HCT116 (cell line): ENCODE results near the gene LINC00237. TPM values are rescaled to one million over a fixed set of nuclear protein-coding genes. Genes with fewer than 3 reads are reported as not detected.

ENCODE experiments used
- ATAC-seq: fragments of 200-7000 bp; cut with Tn5 transposase; 2 replicates; pipeline ENCODE4 v1.9.1; 2020; ENCODE audit warnings: mild to moderate bottlenecking, moderate library complexity
- BruUV-seq: library from RNA; stranded (reverse); fragments of 400-500 nt; replicated peaks from 2 replicates; lab custom pipeline; 2021; lab: Mats Ljungman, UMichigan
- CTCF ChIA-PET: fragments of 300-600 bp; sonication (Branson Sonifier 250); formaldehyde crosslinking; loops from one replicate; lab custom pipeline; 2021; ENCODE audit warnings: antibody characterized with exemption; lab: Charles Lee
- POLR2A ChIA-PET: fragments of 300-600, 350-600 bp; sonication (Branson Sonifier 250); formaldehyde crosslinking; loops from one replicate; lab custom pipeline; 2021; ENCODE audit warnings: antibody characterized with exemption; lab: Charles Lee
- RAD21 ChIA-PET, 2 experiments: fragments of 300-600 bp; sonication (Branson Sonifier 250); formaldehyde crosslinking; loops; one replicate each; lab custom pipeline; 2023; ENCODE audit warnings: low total read pairs in 2 of 2; ENCODE audit not compliant: uncharacterized antibody in 2 of 2, unreplicated experiment in 2 of 2, low non-redundant PET in 1 of 2; lab: Charles Lee
- DNase-seq: peaks from one replicate; pipeline ENCODE4 v3.0.0-alpha.2; 2010; ENCODE audit warnings: low read depth, low spot score
- H2AFZ ChIP-seq: fragments of 200-600 bp; shearing (Covaris generic), sonication (generic); 2 replicates; pipeline ENCODE4 v1.6.1; 2017; ENCODE audit warnings: low read depth, mixed run types, mixed read lengths, antibody characterized with exemption, low read length; ENCODE audit not compliant: poor library complexity, severe bottlenecking
- H3K27ac ChIP-seq: 2 replicates; pipeline ENCODE4 v1.5.1; 2012; ENCODE audit warnings: low read depth, low read length
- H3K27me3 ChIP-seq: fragments of 200-600 bp; sonication (generic); 2 replicates; pipeline ENCODE4 v1.6.1; 2016; ENCODE audit warnings: mixed run types, low read length, mixed read lengths; ENCODE audit not compliant: insufficient read depth
- H3K36me3 ChIP-seq, 2 experiments: fragments of 200-500 bp in 1 of 2; fragments of 200-600 bp in 1 of 2; sonication (Bioruptor generic) in 1 of 2; sonication (generic) in 1 of 2; 2 replicates each; pipeline versions ENCODE4 v1.5.1 to v1.6.1; 2014 to 2016; ENCODE audit warnings: low read length in 2 of 2, inconsistent platforms in 1 of 2, mixed read lengths in 1 of 2, mixed run types in 1 of 2; ENCODE audit not compliant: insufficient read depth in 2 of 2, control insufficient read depth in 1 of 2
- H3K4me1 ChIP-seq, 2 experiments: fragments of 200-600 bp in 1 of 2; sonication (generic) in 1 of 2; 2 replicates each; pipeline versions ENCODE4 v1.5.1 to v1.6.1; 2012 to 2017; ENCODE audit warnings: low read length in 2 of 2, inconsistent platforms in 1 of 2, mild to moderate bottlenecking in 1 of 2, mixed read lengths in 1 of 2, mixed run types in 1 of 2, moderate library complexity in 1 of 2; ENCODE audit not compliant: insufficient read depth in 2 of 2, control insufficient read depth in 1 of 2
- H3K4me2 ChIP-seq: fragments of 200-600 bp; sonication (generic); 2 replicates; pipeline ENCODE4 v1.6.1; 2017; ENCODE audit warnings: mixed run types, low read length, mixed read lengths
- H3K4me3 ChIP-seq, 2 experiments: fragments of 200-600 bp in 1 of 2; sonication (generic) in 1 of 2; replicated peaks in 1 of 2; 2 replicates each; pipeline ENCODE4 v1.5.1; 2011 to 2016; ENCODE audit warnings: low read length in 2 of 2, control low read depth in 1 of 2, low read depth in 1 of 2, mild to moderate bottlenecking in 1 of 2, mixed read lengths in 1 of 2, mixed run types in 1 of 2
- H3K79me2 ChIP-seq: fragments of 200-600 bp; sonication (generic); 2 replicates; pipeline ENCODE4 v1.6.1; 2017; ENCODE audit warnings: mild to moderate bottlenecking, mixed run types, low read length, moderate library complexity, mixed read lengths; ENCODE audit not compliant: insufficient read depth
- H3K9ac ChIP-seq: fragments of 200-600 bp; sonication (generic); 2 replicates; pipeline ENCODE4 v1.6.1; 2016; ENCODE audit warnings: low read length, mixed read lengths
- H3K9me2 ChIP-seq: fragments of 200-600 bp; sonication (generic), shearing (Covaris generic); 2 replicates; pipeline ENCODE4 v1.6.1; 2017; ENCODE audit warnings: mixed run types, mild to moderate bottlenecking, moderate library complexity; ENCODE audit not compliant: insufficient read depth
- H3K9me3 ChIP-seq, 2 experiments: fragments of 200-500 bp in 1 of 2; fragments of 200-600 bp in 1 of 2; sonication (Bioruptor generic) in 1 of 2; sonication (generic) in 1 of 2; 2 replicates each; pipeline ENCODE4 v1.6.1; 2014 to 2017; ENCODE audit warnings: low read length in 2 of 2, mixed read lengths in 2 of 2, inconsistent platforms in 1 of 2, low read depth in 1 of 2, mild to moderate bottlenecking in 1 of 2, mixed run types in 1 of 2, moderate library complexity in 1 of 2; ENCODE audit not compliant: control insufficient read depth in 1 of 2, insufficient read depth in 1 of 2
- H4K20me1 ChIP-seq: fragments of 200-600 bp; sonication (generic), shearing (Covaris generic); 2 replicates; pipeline ENCODE4 v1.6.1; 2017; ENCODE audit warnings: mixed run types, mild to moderate bottlenecking, moderate library complexity; ENCODE audit not compliant: insufficient read depth
- CBX3 ChIP-seq: IDR thresholded peaks from 2 replicates; pipeline ENCODE4 v1.6.1; 2012; ENCODE audit warnings: low read depth
- CEBPB ChIP-seq: IDR thresholded peaks from 2 replicates; pipeline ENCODE4 v1.6.1; 2012; ENCODE audit warnings: low read depth
- CTCF ChIP-seq, 3 experiments: fragments of 200-600 bp in 1 of 3; sonication (generic) in 1 of 3; IDR thresholded peaks in 2 of 3; conservative IDR thresholded peaks in 1 of 3; 2 replicates each; pipeline ENCODE4 v1.5.1; 2012 to 2017; ENCODE audit warnings: low read depth in 2 of 3, low read length in 2 of 3, antibody characterized with exemption in 1 of 3, borderline replicate concordance in 1 of 3, control low read depth in 1 of 3, mild to moderate bottlenecking in 1 of 3, mixed read lengths in 1 of 3, mixed run types in 1 of 3, moderate library complexity in 1 of 3; ENCODE audit not compliant: insufficient read depth in 1 of 3
- ELF1 ChIP-seq: IDR thresholded peaks from 2 replicates; pipeline ENCODE4 v1.6.1; 2012; ENCODE audit warnings: low read depth, borderline replicate concordance
- EZH2 ChIP-seq: fragments of 200-600 bp; sonication (generic); IDR thresholded peaks from 2 replicates; pipeline ENCODE4 v1.6.1; 2017; ENCODE audit warnings: antibody characterized with exemption, mixed run types
- EZH2phosphoT487 ChIP-seq: fragments of 200-600 bp; IDR thresholded peaks from 2 replicates; pipeline ENCODE4 v1.6.1; 2018; ENCODE audit warnings: antibody characterized with exemption, borderline replicate concordance
- POLR2A ChIP-seq: IDR thresholded peaks from 2 replicates; pipeline ENCODE4 v1.7.0; 2011; ENCODE audit warnings: borderline replicate concordance; ENCODE audit not compliant: insufficient read depth, insufficient read length; ENCODE audit errors: extremely low read depth
- POLR2AphosphoS5 ChIP-seq: IDR thresholded peaks from 2 replicates; pipeline ENCODE4 v1.6.1; 2011; ENCODE audit warnings: mild to moderate bottlenecking, low read depth, low read length, moderate library complexity
- RAD21 ChIP-seq: IDR thresholded peaks from 2 replicates; pipeline ENCODE4 v1.6.1; 2012; ENCODE audit warnings: low read depth, mild to moderate bottlenecking
- SIN3A ChIP-seq: IDR thresholded peaks from 2 replicates; pipeline ENCODE4 v1.6.1; 2012; ENCODE audit warnings: low read depth
- SP1 ChIP-seq: IDR thresholded peaks from 2 replicates; pipeline ENCODE4 v1.6.1; 2012; ENCODE audit warnings: low read depth
- SRF ChIP-seq: IDR thresholded peaks from 2 replicates; pipeline ENCODE4 v1.6.1; 2012; ENCODE audit warnings: low read depth
- TCF7L2 ChIP-seq: IDR thresholded peaks from 2 replicates; pipeline ENCODE4 v1.7.0; 2011; ENCODE audit warnings: borderline replicate concordance, inconsistent platforms; ENCODE audit not compliant: insufficient read depth, insufficient read length; ENCODE audit errors: extremely low read depth
- ZFX ChIP-seq: fragments of 450-650 bp; IDR thresholded peaks from 2 replicates; pipeline ENCODE4 v1.6.1; 2017
- intact Hi-C: fragments of 100-400 bp; cut with micrococcal nuclease; formaldehyde crosslinking; loops from 2 replicates; pipeline ENCODE4 v1.10.0; 2022
- total RNA-seq: library from RNA; stranded (reverse); gene quantifications from one replicate; pipeline ENCODE4 v1.2.1, GENCODE V29; 2021; ENCODE audit not compliant: unreplicated experiment
- TF ChIP-seq, protein P1 (sequence below): IDR thresholded peaks from 2 replicates; pipeline ENCODE4 v1.6.1; 2012; ENCODE audit warnings: low read depth

The LINC00237 gene
- total RNA-seq, 1 experiment from 2014 or later, result not detected

DNA sequence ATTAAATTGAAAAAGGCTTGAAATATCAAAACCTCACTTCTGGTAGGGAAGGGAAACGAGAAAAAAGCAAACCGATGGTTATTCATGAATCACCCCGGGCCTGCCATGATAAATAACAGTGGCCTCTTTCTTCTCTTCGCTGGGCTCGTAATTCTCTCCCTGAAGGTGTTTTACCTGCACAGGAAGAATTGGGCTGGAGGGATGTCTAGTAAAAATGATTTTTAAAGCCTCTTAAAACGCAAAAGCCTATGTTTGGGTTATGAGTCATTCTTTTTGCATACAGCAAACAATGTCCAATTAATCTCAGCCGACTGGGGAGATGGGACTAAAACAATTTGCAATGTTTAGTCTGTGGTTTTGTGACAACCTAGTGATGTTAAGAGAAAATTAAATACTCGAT lies 16.8 kb downstream of the LINC00237 start:
- DNase-seq (no peak), ATAC-seq (no peak)
- H3K4me1 ChIP-seq, result no peaks in the 10 kb centered on the region
- H3K9ac ChIP-seq, result no peak overlapping the region
- ChIA-PET POLR2A (no interaction called here), RAD21 (no interaction called here), CTCF (no interaction called here)
- H2AFZ ChIP-seq, result no peak overlapping the region
- H3K9me2 ChIP-seq, result no peaks in the 10 kb centered on the region
- intact Hi-C loops, result no loop called here
- no peaks in the 10 kb centered on the region for H3K36me3 ChIP-seq
- no TSS peak for BruUV-seq
- no peaks in the 10 kb centered on the region for H3K79me2 ChIP-seq
- TF ChIP-seq SP1, result no peak
- no peak overlapping the region for H3K27ac ChIP-seq
- H3K27me3 ChIP-seq, result no peaks in the 10 kb centered on the region
- H4K20me1 ChIP-seq, result no peaks in the 10 kb centered on the region
- no peak overlapping the region; the same call in 1 of the 2 replicates for H3K4me2 ChIP-seq
- no peak overlapping the region for H3K4me3 ChIP-seq
- H3K9me3 ChIP-seq, result no peaks in the 10 kb centered on the region

GRCh38 chr20:21087862-21088540 lies 18.2 kb downstream of the LINC00237 start:
- intact Hi-C loops, result no loop called here

More at GRCh38 chr20:21087862-21088540, 18.2 kb downstream of the LINC00237 start:
- ChIA-PET POLR2A (no interaction called here), RAD21 (no interaction called here), CTCF (interaction anchor here (1.0 kb wide), 1 partner anchor 39 kb away, joined by 3 read pairs; no protein-coding TSS in a partner anchor)
- H3K9me3 ChIP-seq, result no peaks in the 10 kb centered on the region
- H3K4me3 ChIP-seq, result no peak overlapping the region
- no peak overlapping the region for H3K27ac ChIP-seq
- H4K20me1 ChIP-seq, result no peaks in the 10 kb centered on the region
- H3K4me2 ChIP-seq, result no peak overlapping the region
- H3K9ac ChIP-seq, result no peak overlapping the region
- no peaks in the 10 kb centered on the region for H3K27me3 ChIP-seq
- DNase-seq (no peak), ATAC-seq (no peak)
- H3K4me1 ChIP-seq, result peaks cover 0 to 5% of the 10 kb centered on the region in 2 experiments; a peak in 2 of 4 replicates
- BruUV-seq, result no TSS peak
- H3K79me2 ChIP-seq, result no peaks in the 10 kb centered on the region
- no peaks in the 10 kb centered on the region for H3K9me2 ChIP-seq
- H2AFZ ChIP-seq, result no peak overlapping the region
- H3K36me3 ChIP-seq, result no peaks in the 10 kb centered on the region
- TF ChIP-seq ELF1, result no peak
- no peak for TF ChIP-seq EZH2phosphoT487
- TF ChIP-seq EZH2, result no peak
- TF ChIP-seq TCF7L2, result no peak
- TF ChIP-seq, protein P1, sequence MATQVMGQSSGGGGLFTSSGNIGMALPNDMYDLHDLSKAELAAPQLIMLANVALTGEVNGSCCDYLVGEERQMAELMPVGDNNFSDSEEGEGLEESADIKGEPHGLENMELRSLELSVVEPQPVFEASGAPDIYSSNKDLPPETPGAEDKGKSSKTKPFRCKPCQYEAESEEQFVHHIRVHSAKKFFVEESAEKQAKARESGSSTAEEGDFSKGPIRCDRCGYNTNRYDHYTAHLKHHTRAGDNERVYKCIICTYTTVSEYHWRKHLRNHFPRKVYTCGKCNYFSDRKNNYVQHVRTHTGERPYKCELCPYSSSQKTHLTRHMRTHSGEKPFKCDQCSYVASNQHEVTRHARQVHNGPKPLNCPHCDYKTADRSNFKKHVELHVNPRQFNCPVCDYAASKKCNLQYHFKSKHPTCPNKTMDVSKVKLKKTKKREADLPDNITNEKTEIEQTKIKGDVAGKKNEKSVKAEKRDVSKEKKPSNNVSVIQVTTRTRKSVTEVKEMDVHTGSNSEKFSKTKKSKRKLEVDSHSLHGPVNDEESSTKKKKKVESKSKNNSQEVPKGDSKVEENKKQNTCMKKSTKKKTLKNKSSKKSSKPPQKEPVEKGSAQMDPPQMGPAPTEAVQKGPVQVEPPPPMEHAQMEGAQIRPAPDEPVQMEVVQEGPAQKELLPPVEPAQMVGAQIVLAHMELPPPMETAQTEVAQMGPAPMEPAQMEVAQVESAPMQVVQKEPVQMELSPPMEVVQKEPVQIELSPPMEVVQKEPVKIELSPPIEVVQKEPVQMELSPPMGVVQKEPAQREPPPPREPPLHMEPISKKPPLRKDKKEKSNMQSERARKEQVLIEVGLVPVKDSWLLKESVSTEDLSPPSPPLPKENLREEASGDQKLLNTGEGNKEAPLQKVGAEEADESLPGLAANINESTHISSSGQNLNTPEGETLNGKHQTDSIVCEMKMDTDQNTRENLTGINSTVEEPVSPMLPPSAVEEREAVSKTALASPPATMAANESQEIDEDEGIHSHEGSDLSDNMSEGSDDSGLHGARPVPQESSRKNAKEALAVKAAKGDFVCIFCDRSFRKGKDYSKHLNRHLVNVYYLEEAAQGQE, result no peak
- TF ChIP-seq POLR2AphosphoS5, result no peak
- no peak for TF ChIP-seq CTCF (IDR thresholded peaks at IDR 0.05 in 2 of 3, conservative IDR thresholded peaks at IDR 0.05 in 1 of 3; ENCODE audit: borderline replicate concordance in 1 of 3, insufficient read depth in 1 of 3, low read depth in 2 of 3, low read length in 2 of 3)
- TF ChIP-seq SRF, result no peak
- TF ChIP-seq POLR2A, result no peak
- TF ChIP-seq ZFX, result no peak
- no peak for TF ChIP-seq CBX3
- TF ChIP-seq SIN3A, result no peak
- TF ChIP-seq CEBPB, result no peak
- TF ChIP-seq RAD21, result no peak
